NCI-H1092 (cell line): ENCODE data around the gene SAE1.
"Not testable (repeated sequence)": the region's sequence is repeated elsewhere in the genome, so short reads cannot be mapped to it uniquely, and the experiment has no call there.

Experiments used
- DNase-seq: peaks from one replicate; lab custom pipeline; 2025; lab: John Stamatoyannopoulos, UW

The SAE1 gene

GRCh38 chr19:47130589-47131227 lies at the start of gene SAE1:
Gene SAE1, plus strand, starts transcription at chr19:47130835. Its CDS starts 96 bp downstream, at chr19:47130931.
- peak; percentile 95 for DNase-seq

DNA sequence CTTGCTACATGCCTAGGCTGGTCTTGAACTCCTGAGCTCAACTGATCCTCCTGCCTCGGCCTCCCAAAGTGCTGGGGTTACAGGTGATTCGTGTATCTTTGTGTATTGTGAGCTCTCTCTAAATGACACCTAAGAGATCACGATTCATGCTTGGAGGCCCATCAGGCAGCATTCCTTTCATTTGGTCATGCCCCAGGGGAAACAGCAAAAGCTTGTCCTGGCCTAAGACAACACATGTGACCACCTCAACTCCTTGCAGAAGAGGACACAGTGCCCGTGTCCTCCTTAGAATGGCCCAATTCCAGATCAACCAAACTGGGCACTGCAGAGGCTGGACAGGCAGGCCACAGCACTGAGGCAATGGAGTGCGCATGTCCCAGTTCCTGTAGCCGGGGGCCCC lies 49.5 kb upstream of the SAE1 start:
- no peak for DNase-seq

DNA sequence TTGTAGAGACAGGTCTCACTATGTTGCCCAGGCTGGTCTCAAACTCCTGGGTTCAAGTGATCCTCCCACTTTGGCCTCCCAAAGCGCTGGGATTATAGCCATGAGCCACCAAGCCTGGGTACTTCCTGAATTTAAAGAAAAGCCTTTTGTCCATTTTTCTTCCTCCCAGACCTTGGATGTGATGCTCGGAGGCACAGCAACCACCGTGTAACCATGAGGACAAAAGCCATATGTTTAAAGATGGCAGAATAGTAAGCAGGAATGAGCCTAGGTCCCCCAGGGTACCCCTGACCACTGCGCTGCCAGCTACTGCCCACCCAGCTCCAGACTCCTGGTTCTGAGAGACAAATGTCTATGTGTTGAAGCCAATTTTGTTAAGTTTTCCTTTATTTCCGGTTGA lies 48.1 kb upstream of the SAE1 start:
- DNase-seq: no peak

DNA sequence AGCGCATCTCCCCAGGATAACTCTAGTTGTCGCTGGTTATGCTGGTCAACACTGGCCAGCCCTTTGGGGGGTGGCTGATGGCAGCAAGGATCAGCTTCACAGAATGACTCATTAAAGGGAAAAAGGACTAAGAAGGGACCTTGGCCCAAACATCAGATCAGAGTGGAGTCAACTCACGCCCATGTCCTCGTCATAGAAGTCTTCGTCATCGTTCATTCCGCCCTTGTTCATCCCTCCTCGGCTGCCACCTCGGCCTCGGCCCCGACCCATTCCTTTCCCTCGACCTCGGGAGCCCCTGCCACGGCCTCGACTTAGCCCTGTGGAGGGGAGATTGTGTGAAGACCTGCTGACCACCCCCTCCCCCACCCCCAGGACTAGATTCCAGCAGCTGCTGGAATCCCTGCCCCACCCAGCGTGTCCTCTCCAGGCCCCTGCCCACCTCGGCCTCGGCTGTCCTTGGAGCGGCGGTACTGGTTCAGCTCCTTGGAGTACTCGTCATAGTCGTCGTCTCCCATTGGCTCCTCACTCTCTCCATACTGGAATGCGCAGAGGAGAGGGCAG lies 45.7 kb upstream of the SAE1 start:
- DNase-seq: no peak

DNA sequence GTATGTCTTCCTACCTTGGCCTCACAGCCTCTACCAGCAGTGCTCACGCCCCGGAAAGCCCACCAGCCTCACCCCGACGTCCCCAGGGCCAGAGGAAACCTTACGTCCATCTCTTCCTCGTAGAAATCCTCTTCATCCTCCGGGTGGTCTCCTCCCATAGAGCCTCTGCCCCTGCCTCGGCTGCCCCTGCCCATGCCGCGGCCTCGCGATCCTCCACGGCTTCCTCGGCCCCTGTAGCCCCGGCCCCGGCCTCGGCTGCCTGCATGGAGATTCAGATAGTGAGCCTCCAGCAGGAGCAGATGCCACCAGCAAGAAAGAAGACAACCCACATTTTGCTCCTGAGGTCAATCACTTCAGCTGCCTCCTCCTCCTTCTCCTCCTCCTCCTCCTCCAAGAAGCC lies 44.4 kb upstream of the SAE1 start:
- no peak for DNase-seq

GRCh38 chr19:47089767-47090350 lies 40.8 kb upstream of the SAE1 start:
- no peak for DNase-seq

DNA sequence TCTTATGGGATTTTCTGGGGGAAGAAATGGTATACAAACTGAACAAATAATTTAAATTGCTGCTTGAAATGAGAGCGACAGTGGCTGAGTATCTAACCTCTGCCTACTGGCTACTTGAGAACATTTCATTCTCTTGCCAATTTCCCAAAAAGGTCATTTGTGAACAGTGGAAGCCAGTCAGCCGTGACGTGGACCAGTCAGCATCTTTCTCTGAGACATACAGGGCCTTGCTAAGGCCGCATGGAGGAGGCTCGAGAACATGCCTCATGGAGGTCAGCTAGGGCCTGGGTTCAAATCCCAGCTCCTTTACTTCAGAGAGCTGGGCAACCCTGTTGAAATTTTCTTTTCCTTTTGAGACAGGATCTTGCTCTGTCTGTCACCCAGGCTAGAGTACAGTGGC lies 37.4 kb upstream of the SAE1 start:
- no peak for DNase-seq

GRCh38 chr19:47093841-47094240 lies 36.8 kb upstream of the SAE1 start:
- no peak for DNase-seq

- no peak for DNase-seq
Observed at GRCh38 chr19:47094557-47095475, 35.8 kb upstream of the SAE1 start.

DNA sequence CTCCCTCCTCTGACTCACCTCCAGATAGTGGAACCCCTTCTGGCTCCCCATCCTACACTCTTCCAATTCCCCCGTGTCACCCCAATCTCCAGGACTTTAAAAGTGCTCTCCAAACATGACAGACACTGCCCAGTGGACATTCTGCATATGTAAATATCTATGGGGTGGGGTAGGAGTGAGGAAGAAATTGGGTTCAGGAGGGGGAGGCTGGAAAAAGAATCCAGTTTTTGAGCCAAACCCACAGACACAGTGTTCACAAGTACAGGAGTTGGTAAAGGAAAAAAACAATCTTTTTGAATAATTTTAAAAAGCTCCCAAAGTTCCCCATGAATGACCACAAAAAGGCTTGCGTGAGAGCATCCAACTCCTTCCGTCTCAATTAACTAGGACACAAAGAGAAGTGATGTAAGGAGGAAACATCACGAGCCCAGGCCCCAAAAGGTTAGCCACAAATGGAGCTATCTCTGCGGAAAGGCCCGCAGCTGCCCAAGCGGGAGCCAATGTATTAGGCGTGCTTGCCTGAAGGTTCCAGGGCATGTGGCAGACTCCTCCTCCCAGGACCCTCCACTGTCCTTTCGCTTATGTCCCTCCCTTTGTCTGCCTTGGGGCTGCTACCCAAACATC lies 35.0 kb upstream of the SAE1 start:
- no peak for DNase-seq

DNA sequence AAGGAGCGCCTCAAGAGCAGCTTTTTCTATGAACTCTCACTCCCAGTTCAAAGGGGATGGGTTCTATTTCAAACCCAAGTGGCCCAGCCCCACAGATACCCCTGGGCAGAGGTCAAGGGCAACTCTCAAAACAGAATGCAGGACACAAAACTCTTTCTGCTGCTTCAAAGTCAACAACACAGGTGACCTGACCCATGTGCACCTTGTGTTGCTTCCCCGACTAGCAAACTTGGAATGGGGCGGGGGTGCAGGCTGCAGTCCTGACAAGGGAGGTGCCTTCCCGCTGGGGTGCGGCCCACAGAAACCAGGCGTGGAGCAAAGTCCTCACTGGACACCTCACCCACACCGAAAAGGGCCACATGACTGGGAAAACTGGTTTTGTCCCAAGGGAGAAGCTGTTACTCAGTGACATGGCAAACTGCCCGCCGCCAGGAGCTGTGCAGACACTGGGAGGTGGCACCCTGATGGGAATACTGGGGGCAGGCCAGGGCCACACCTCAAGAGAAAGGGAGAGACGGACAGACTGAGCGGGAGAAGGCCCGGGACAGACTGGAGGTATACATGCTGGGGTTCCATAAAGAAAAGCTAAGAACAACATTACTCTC lies 34.4 kb upstream of the SAE1 start:
- no peak for DNase-seq

DNA sequence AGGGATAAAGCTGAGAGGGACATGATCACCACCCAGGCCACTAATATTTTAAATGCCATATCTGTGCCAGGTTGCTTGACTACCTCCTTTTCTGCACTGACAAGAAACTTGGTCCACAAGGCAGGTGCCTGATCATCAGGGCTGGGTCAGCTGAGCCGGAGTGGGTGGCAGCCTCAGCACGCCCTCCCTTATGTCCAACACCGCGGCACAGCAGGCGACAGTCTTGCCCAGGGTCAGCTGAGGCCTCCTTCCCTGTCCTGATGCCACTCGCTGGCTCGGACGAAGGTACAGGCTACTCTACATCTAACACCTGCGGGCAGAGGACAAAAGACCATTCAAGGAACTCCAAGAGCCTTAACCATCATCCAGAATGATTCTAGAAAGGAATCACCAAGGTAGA lies 33.9 kb upstream of the SAE1 start:
- DNase-seq: no peak

DNA sequence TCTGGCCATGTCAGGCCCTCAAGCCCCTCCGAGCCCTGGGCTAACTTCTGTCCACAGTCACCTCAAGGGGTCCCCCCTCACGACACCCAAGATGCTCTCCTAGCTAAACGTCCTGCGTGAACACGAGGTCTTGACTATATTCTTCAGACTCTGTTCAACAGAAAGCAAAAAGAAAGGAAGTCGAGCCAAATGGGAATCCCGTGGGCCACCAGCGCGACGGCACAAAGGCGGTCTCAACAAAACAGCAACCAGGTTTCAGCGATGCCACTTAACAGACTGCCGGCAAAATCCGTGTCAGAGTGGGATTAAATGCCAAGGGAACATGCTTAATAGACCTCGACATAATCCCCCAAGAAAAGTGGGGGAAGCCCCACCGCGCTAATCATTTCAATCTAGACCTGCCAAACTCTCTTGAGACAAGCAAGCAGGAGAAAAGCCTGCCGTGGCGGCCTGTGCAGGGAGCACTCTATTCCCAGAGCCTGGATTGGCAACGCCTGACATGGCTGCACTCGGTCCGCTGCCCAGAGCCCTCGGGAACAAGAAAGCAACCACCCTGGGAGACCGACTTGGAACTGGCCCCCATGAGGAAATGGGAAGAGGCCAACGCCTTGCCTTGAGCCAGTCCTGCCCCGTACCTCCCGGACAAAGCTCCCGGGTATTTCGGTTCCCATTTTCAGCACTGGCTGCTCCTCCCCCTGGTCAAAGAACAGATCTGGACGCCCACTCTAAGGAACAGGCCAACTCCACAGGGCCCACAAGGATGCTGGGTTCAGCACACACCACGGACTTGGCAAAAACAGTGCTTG lies 33.0 kb upstream of the SAE1 start:
- no peak for DNase-seq

- no peak for DNase-seq
Observed at GRCh38 chr19:47098608-47099007, 32.0 kb upstream of the SAE1 start.

DNA sequence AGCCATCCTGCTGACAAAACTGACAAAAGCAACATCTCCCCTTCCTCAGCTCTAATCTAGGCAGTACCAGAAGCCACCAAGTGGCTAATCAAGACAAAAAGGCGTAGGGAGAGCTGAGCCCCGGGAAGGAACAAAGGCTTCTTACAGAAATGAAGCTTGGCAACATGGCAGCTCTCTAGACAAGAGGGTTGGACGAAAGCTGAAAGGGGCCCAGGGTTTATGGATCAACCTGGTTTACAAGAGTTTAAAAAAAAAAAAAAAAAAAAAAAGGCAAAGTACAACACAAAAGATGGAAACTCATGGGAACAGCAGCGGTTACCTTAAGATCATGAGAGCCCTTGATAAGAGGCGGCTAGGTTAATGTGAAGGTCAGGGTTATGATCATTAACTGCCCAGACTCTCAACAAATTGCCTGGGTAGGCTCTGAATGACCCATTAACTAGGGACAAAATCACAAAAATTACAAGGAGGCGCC lies 31.0 kb upstream of the SAE1 start:
- DNase-seq: no peak

DNA sequence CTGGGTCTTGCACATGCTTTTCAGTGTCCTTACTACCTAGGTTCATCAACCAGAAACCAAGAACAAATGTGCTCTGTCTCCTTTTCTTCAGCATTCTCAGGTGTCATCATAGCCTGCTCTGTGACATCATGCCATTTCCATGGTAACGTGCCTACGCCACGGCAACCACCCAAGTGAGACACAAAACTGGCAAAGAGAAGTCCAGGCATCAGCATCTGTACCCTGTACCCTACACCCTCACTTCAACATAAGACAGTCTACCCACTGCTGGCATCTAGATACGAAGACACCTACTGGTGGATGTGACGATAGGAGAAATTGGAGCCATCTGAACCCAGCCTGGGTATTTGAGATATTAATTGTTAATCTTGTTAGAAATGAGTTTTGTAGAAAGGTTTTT lies 30.3 kb upstream of the SAE1 start:
- DNase-seq: no peak

GRCh38 chr19:47101116-47101515 lies 29.5 kb upstream of the SAE1 start:
- DNase-seq: not testable (repeated sequence)

DNA sequence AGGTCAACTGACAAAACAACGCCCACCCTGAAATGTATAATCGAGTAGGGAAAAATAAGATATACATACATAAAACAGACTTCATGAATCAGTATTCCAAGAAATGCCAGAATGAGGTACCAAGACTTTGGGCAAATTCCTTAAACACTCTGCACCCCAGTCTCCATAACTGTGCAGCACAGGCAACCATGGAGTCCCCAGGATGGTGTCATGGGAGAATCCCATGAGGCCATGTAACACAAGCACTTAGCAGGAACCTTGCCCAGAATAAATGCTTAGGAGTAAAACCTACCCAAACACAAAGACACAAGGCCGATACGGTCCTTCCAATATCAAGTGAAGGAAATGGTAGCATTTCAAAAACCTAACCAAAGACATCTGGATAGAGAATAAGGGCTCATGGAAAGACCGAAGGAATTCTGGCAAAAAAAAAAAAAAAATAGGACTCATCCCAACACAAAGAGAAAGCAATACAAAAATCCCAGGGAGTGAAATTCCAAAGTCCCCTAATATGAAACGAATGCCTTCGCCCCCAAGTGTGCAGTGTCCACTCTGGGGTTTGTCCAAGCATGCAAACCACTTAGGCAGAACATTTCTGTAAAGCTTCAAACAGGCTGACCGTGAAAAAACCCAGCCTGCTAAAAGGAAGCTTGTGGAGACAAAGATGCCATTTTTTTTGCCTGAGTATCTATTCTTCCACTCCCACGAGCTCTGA lies 28.1 kb upstream of the SAE1 start:
- DNase-seq: no peak

- DNase-seq: no peak
Observed at GRCh38 chr19:47104680-47105079, 26.0 kb upstream of the SAE1 start.

DNA sequence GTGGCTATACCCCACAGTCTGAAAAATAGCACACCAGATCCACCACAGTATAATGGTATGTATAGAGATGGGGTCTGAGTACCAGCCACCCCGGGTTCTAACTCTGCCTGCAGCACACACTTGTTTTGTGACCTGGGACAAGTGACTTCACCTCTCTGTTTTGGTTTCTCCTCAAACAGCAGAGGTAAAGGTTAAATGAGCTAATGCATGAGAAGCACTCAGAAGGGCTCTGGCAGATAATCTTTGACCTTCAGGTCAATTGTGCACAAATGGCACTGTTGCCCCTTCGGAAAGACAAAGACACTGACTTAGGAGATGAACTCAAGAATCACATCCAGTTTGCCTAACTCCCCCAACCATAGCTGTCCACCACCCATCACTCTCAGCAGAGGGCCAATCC lies 24.8 kb upstream of the SAE1 start:
- DNase-seq: no peak
